HEK293 (cell line): ENCODE data around the gene SLC8A2.

Experiments used
- CTCF ChIA-PET: fragments of 350-600 bp; formaldehyde crosslinking; extraction: SDS; loops from one replicate; lab custom pipeline; 2021; ENCODE audit warnings: antibody characterized with exemption; lab: Yijun Ruan, JAX
- POLR2A ChIA-PET: fragments of 300-600 bp; formaldehyde crosslinking; extraction: SDS; loops from one replicate; lab custom pipeline; 2020; ENCODE audit warnings: antibody characterized with exemption, inconsistent platforms; lab: Yijun Ruan, JAX
- H3K27ac ChIP-seq: fragments of 200-500 bp; sonication (Bioruptor generic); 2 replicates; pipeline ENCODE4 v1.5.1; 2014; ENCODE audit warnings: low read depth, low read length, control low read depth, inconsistent platforms; ENCODE audit errors: extremely low read depth
- H3K36me3 ChIP-seq, 2 experiments: fragments of 200-500 bp in 1 of 2; sonication (Bioruptor generic) in 1 of 2; 1 replicate in 1 of 2; 2 replicates in 1 of 2; pipeline ENCODE4 v1.5.1; 2014 to 2017; ENCODE audit warnings: inconsistent platforms in 2 of 2, low read length in 2 of 2; ENCODE audit not compliant: control insufficient read depth in 2 of 2, insufficient read depth in 1 of 2
- H3K4me1 ChIP-seq: fragments of 200-500 bp; sonication (Bioruptor generic); 2 replicates; pipeline ENCODE4 v1.5.1; 2014; ENCODE audit warnings: mild to moderate bottlenecking, low read length, inconsistent platforms; ENCODE audit not compliant: control insufficient read depth, insufficient read depth
- H3K4me3 ChIP-seq: 2 replicates; pipeline ENCODE4 v1.5.1; 2011; ENCODE audit warnings: low read depth, mild to moderate bottlenecking, control low read depth, low read length, moderate library complexity
- H3K9me3 ChIP-seq: fragments of 200-500 bp; sonication (Bioruptor generic); 2 replicates; pipeline ENCODE4 v1.5.1; 2014; ENCODE audit warnings: low read depth, low read length, inconsistent platforms; ENCODE audit not compliant: control insufficient read depth, insufficient read depth
- INSM2 ChIP-seq: fragments of 450-650 bp; formaldehyde crosslinking; IDR thresholded peaks from 2 replicates; pipeline ENCODE4 v1.5.1; 2016; ENCODE audit warnings: missing biosample characterization, missing genetic modification characterization
- KLF16 ChIP-seq: fragments of 450-650 bp; formaldehyde crosslinking; IDR thresholded peaks from 2 replicates; pipeline ENCODE4 v1.5.1; 2017; ENCODE audit warnings: missing biosample characterization, missing genetic modification characterization
- KLF7 ChIP-seq: fragments of 450-650 bp; formaldehyde crosslinking; IDR thresholded peaks from 2 replicates; pipeline ENCODE4 v1.5.1; 2016; ENCODE audit warnings: missing biosample characterization, missing genetic modification characterization, borderline replicate concordance
- KLF9 ChIP-seq: fragments of 450-650 bp; formaldehyde crosslinking; IDR thresholded peaks from 2 replicates; pipeline ENCODE4 v1.5.1; 2016; ENCODE audit warnings: missing biosample characterization, missing genetic modification characterization, low read depth
- PATZ1 ChIP-seq: fragments of 450-650 bp; formaldehyde crosslinking; IDR thresholded peaks from 2 replicates; pipeline ENCODE4 v1.5.1; 2016; ENCODE audit warnings: missing biosample characterization, missing genetic modification characterization
- SP3 ChIP-seq: fragments of 450-650 bp; formaldehyde crosslinking; IDR thresholded peaks from 2 replicates; pipeline ENCODE4 v1.5.1; 2016; ENCODE audit warnings: missing biosample characterization, missing genetic modification characterization
- SP7 ChIP-seq: fragments of 450-650 bp; formaldehyde crosslinking; IDR thresholded peaks from 2 replicates; pipeline ENCODE4 v1.5.1; 2016; ENCODE audit warnings: missing biosample characterization, missing genetic modification characterization
- YY1 ChIP-seq: fragments of 450-650 bp; formaldehyde crosslinking; IDR thresholded peaks from 2 replicates; pipeline ENCODE4 v1.5.1; 2018; ENCODE audit warnings: missing biosample characterization, missing genetic modification characterization
- ZBTB44 ChIP-seq: fragments of 450-650 bp; IDR thresholded peaks from 2 replicates; pipeline ENCODE4 v1.5.1; 2018; ENCODE audit warnings: missing biosample characterization, mild to moderate bottlenecking, missing genetic modification characterization
- ZIC2 ChIP-seq: fragments of 450-650 bp; formaldehyde crosslinking; IDR thresholded peaks from 2 replicates; pipeline ENCODE4 v1.5.1; 2016; ENCODE audit warnings: missing biosample characterization, missing genetic modification characterization
- ZNF175 ChIP-seq: fragments of 450-650 bp; formaldehyde crosslinking; IDR thresholded peaks from 2 replicates; pipeline ENCODE4 v1.5.1; 2016; ENCODE audit warnings: missing biosample characterization, missing genetic modification characterization
- ZNF292 ChIP-seq: fragments of 450-650 bp; formaldehyde crosslinking; IDR thresholded peaks from 2 replicates; pipeline ENCODE4 v1.5.1; 2016; ENCODE audit warnings: low read depth, missing biosample characterization, missing genetic modification characterization, borderline replicate concordance
- ZNF391 ChIP-seq: fragments of 450-650 bp; formaldehyde crosslinking; IDR thresholded peaks from 2 replicates; pipeline ENCODE4 v1.5.1; 2016; ENCODE audit warnings: low read depth, missing biosample characterization, missing genetic modification characterization, borderline replicate concordance
- ZNF398 ChIP-seq: fragments of 450-650 bp; formaldehyde crosslinking; IDR thresholded peaks from 2 replicates; pipeline ENCODE4 v1.5.1; 2017; ENCODE audit warnings: missing biosample characterization, missing genetic modification characterization
- ZNF571 ChIP-seq: fragments of 450-650 bp; formaldehyde crosslinking; IDR thresholded peaks from 2 replicates; pipeline ENCODE4 v1.5.0; 2017; ENCODE audit warnings: missing biosample characterization, missing genetic modification characterization
- ZNF629 ChIP-seq: fragments of 450-650 bp; formaldehyde crosslinking; IDR thresholded peaks from 2 replicates; pipeline ENCODE4 v1.5.1; 2017; ENCODE audit warnings: missing biosample characterization, missing genetic modification characterization
- ZNF785 ChIP-seq: fragments of 450-650 bp; formaldehyde crosslinking; IDR thresholded peaks from 2 replicates; pipeline ENCODE4 v1.5.1; 2016; ENCODE audit warnings: missing biosample characterization, missing genetic modification characterization
- ZNF830 ChIP-seq: fragments of 450-650 bp; IDR thresholded peaks from 2 replicates; pipeline ENCODE4 v1.5.0; 2018; ENCODE audit warnings: missing biosample characterization, missing genetic modification characterization, low read depth, mild to moderate bottlenecking, moderate library complexity
- ZNF843 ChIP-seq: fragments of 450-650 bp; formaldehyde crosslinking; IDR thresholded peaks from 2 replicates; pipeline ENCODE4 v1.5.1; 2016; ENCODE audit warnings: missing biosample characterization, missing genetic modification characterization
- ZSCAN5A ChIP-seq: fragments of 450-650 bp; formaldehyde crosslinking; IDR thresholded peaks from 2 replicates; pipeline ENCODE4 v1.5.1; 2016; ENCODE audit warnings: missing biosample characterization, missing genetic modification characterization

Gene SLC8A2

GRCh38 chr19:47520839-47521238 lies 49.1 kb upstream of the SLC8A2 start:
- Histone ChIP-seq H3K4me3 (no peak overlapping the region), H3K36me3 (no peaks in the 10 kb centered on the region), H3K9me3 (no peaks in the 10 kb centered on the region), H3K4me1 (no peaks in the 10 kb centered on the region), H3K27ac (no peak overlapping the region)
- no peak for TF ChIP-seq KLF7
- 0 out of 2 replicates have a peak, but pooled peaks have one; percentile 7 for TF ChIP-seq ZIC2 (tag by site-specific recombination)
- POLR2A ChIA-PET = interaction anchor here (0.8 kb wide), 2 partner anchors 13 to 80 kb away, joined by 3 to 4 read pairs; no protein-coding TSS in a partner anchor
- CTCF ChIA-PET = interaction anchor here (0.5 to 2.1 kb wide), 3 partner anchors 81 to 351 kb away, joined by 3 to 9 read pairs (median 5); no protein-coding TSS in a partner anchor

- H3K27ac ChIP-seq = no peak overlapping the region
- no peak overlapping the region for H3K4me3 ChIP-seq
- POLR2A ChIA-PET = interaction anchor here (0.8 kb wide), 2 partner anchors 13 to 80 kb away, joined by 3 to 4 read pairs; no protein-coding TSS in a partner anchor
- H3K4me1 ChIP-seq = no peaks in the 10 kb centered on the region
- CTCF ChIA-PET = interaction anchor here (0.5 to 2.1 kb wide), 3 partner anchors 81 to 351 kb away, joined by 3 to 9 read pairs (median 5); no protein-coding TSS in a partner anchor
- no peaks in the 10 kb centered on the region for H3K9me3 ChIP-seq
- no peak for TF ChIP-seq ZSCAN5A
- no peak for TF ChIP-seq PATZ1 (tag by site-specific recombination)
- TF ChIP-seq ZNF175 (tag by site-specific recombination) = no peak
- no peak for TF ChIP-seq ZNF830 (tag by site-specific recombination)
- no peak for TF ChIP-seq KLF9 (tag by site-specific recombination)
- TF ChIP-seq INSM2 (tag by site-specific recombination) = no peak
- no peak for TF ChIP-seq ZNF398
- TF ChIP-seq SP7 = no peak
- TF ChIP-seq ZNF292 (tag by site-specific recombination) = no peak
- TF ChIP-seq KLF16 = no peak
- TF ChIP-seq ZBTB44 (tag by site-specific recombination) = no peak
- no peak for TF ChIP-seq YY1 (tag by site-specific recombination)
- TF ChIP-seq ZNF571 (tag by site-specific recombination) = no peak
- TF ChIP-seq SP3 (tag by site-specific recombination) = no peak
- no peak for TF ChIP-seq ZNF785
- no peak for TF ChIP-seq ZNF843 (tag by site-specific recombination)
- TF ChIP-seq ZNF629 = no peak
- no peak for TF ChIP-seq ZNF391 (tag by site-specific recombination)
- no peaks in the 10 kb centered on the region for H3K36me3 ChIP-seq
Observed at GRCh38 chr19:47520343-47520806, 48.7 kb upstream of the SLC8A2 start.
